Measurements from ENCODE around the gene THOC3. TPM values are rescaled to one million over a fixed set of nuclear protein-coding genes. Genes with fewer than 3 reads are reported as not detected.

Gene THOC3
- total RNA-seq, 1 donor from 2014 or later: 8.6 TPM

Other genes starting within 250 kb of the THOC3 start
- gene CPLX2, start 96.7 kb downstream of the THOC3 start, total RNA-seq: not detected